HG03045 (cell line): ENCODE measurements around the gene FXYD3.
"Not testable (repeated sequence)": the region's sequence is repeated elsewhere in the genome, so short reads cannot be mapped to it uniquely, and the experiment has no call there.

ENCODE experiments used
- ATAC-seq: cut with Tn5 transposase; IDR thresholded peaks from one replicate; pipeline ENCODE4 v1.9.1; 2021; ENCODE audit warnings: mild to moderate bottlenecking, moderate library complexity; ENCODE audit not compliant: unreplicated experiment

Gene FXYD3

GRCh38 chr19:35140962-35141836 is 25.6 kb downstream of the FXYD3 start:
- ATAC-seq = no peak

DNA sequence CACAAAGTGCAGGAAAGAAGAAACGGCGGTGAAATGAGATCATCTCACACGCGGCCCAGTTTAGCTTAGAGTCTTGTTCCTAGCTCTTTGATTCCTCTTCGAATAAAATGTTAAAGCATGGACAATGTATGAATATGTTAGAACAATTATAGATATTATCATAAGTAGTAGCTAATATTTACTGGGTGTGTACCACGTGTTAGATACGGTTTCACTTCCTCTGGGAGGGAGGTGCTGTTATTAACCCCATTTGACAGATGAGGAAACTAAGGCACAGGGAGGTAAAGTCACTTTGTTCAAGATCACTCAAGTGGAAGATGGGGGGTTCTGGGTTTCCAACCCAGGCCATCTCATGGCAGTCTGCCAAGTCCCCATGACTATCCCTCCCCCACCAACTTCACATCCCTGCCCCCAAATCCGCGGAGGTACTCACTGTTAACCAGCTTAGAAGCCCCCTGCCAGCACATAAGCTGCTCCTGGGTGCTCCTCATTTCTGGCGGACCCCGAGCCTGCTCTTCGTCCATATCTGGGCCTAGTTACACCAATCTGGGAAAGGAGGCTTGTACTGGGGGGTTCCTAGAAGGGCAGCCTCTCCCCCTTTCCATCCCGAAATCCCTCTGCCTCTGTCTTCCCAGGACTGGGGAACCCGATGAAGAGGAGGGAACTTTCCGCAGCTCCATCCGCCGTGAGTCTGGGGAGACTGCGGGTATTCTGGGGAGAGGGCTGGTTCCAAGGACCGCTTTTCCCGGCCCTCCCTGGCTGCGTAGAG is 26.4 kb downstream of the FXYD3 start:
- ATAC-seq = no peak

DNA sequence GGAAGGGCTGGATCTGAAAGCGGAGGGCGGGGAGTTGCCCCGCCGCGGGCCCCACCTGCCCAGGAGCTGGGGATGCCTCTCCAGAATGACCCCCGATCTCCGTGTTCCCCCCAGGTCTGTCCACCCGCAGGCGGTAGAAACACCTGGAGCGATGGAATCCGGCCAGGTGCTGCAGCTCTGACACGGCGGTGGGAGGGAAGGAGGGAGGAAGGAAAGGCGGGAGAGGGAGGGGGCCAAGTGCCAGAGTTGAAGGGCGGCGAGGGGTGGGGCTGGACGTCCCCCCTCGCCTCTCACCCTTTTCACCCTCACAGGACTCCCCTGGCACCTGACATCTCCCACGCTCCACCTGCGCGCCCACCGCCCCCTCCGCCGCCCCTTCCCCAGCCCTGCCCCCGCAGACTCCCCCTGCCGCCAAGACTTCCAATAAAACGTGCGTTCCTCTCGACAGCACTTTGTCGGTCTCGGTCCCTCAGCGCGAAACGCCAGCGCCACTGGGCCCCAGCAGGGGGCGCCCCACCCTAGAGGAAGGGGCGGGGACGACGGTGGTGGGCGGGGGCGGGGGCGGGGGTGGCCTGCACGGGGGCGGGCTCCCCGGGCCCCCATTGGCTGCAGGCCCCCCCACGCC is 27.1 kb downstream of the FXYD3 start:
- ATAC-seq = no peak

- ATAC-seq = no peak
Measured at GRCh38 chr19:35143231-35143715, 27.6 kb downstream of the FXYD3 start, which contains the start of gene FXYD7. Gene FXYD7 (plus strand): TSS chr19:35143255. CDS start chr19:35143334, 79 bp downstream.

DNA sequence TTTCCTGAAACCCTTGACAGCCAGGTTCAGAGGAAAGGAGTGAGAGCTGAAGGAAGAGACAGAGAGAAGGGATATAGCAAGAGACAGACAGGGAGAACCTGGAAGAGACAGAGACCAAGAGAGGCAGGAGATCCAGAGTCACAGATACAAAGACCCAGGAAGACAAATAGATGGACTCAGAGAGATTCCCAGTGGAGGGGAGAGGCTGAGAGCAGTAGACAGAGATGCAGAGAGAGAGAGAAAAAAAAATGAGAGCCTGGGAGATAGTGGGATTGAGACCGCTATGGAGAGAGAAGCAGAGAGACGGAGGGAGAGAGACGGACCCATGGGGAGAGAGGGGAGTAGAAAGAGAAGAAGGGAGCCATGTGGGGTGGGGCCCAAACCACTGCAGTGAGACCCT is 28.2 kb downstream of the FXYD3 start:
- ATAC-seq = no peak

DNA sequence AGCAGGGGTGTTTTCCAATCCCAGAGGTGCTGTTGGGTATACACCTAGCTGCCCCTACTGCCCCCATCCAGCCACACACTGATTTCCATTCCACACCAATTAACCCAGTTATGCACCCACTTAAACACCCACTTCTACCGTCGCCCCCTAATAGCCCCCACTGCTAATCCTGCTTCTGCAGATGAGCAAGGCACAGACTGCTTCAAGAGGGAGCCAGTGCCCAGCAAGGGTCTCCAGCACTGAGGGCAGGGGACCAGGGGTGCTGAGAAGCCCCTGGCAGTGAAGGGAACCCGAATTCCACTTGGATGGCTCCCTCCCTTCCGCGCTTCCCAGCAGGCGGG is 28.6 kb downstream of the FXYD3 start:
- no peak for ATAC-seq

- no peak for ATAC-seq
Measured at GRCh38 chr19:35144600-35145436, 29.2 kb downstream of the FXYD3 start.

GRCh38 chr19:35146746-35147459 is 31.3 kb downstream of the FXYD3 start:
- no peak for ATAC-seq

GRCh38 chr19:35149463-35149862 is 33.8 kb downstream of the FXYD3 start:
- no peak for ATAC-seq

GRCh38 chr19:35150445-35150844 is 34.8 kb downstream of the FXYD3 start:
- no peak for ATAC-seq

GRCh38 chr19:35151273-35152065 is 35.8 kb downstream of the FXYD3 start:
- ATAC-seq = no peak

- not testable (repeated sequence) for ATAC-seq
Measured at GRCh38 chr19:35153129-35153522, 37.5 kb downstream of the FXYD3 start.

GRCh38 chr19:35153701-35154524 is 38.3 kb downstream of the FXYD3 start:
- ATAC-seq = no peak

DNA sequence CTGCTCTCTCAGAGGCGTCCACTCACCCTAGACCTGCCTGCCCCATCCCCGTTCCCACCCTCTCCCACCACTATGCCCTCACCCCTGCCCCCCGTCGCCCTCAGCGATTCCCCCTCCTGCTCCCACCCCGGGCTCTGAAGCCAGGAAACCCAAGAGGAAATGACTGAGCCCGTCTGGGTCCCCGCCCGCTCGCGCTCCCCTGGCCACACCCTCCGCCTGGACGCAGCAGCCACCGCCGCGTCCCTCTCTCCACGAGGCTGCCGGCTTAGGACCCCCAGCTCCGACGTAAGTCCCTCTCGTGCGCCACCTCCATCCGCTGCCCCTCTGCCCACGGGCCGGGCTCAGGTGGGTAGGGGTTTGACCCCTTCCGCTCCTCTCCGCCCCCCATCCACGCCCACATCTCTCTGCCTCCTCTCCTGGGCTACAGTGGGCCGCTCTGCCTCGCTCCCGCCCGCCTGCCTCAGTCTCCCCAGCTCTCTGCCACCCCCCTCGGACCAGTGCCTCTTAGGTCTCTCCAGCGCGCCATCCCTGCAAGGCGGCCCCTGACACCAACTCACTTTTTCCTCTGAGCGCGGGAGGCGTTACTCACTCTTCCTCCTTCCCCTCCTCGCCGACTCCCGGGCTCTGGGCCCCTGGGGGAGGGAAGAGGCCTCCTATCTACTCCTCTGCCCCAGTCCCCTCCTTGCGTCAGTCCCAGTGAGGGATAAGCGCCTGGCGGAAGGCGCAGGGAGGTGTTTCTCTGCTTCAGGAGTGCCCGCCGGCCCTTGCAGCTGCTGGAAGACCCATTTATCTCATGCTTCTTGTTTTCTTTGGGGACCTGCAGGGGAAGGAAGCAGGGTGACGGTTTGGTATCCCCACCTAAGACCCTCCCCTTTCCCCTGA is 39.1 kb downstream of the FXYD3 start, which contains the start of gene FXYD5:
Gene FXYD5 (plus strand): TSS at position 211 of the 882 bp plus-strand sequence. CDS start 816 bp downstream, outside the sequence.
- ATAC-seq = no peak

DNA sequence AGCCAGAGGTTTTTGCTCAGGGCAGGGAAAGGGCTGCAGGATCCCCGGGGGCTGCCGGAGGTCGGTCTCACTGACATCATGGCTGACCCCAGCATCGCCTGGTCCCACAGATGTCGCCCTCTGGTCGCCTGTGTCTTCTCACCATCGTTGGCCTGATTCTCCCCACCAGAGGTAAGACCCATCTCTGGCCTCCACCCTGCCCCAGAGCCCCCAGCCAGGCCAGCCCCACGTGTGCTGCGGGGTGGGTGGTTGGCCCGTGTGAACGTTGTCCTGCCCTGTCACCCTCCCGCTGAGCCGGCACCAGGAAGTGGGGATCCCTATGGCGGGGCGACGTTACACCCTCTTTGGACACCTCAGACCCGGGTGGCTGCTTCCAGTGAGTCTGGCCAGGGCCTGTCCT is 39.8 kb downstream of the FXYD3 start:
- no peak for ATAC-seq

GRCh38 chr19:35155981-35156672 is 40.5 kb downstream of the FXYD3 start:
- ATAC-seq = no peak

DNA sequence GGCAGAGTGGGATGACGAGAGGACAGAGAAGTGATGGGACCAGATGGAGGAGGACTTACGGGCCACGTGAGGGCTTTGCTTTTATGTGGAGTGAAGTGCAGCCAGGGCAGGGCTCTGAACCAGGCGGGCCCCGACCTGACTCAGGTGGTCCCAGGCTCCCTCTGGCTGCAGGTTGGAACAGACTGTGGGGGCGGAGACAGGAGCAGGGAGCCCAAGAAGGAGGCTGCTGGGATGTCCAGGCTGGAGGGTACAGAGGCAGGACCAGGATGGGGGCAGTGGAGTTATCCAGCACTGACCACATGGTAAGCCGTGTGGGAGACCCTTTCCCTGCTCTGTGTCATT is 41.0 kb downstream of the FXYD3 start:
- no peak for ATAC-seq
